ENCODE data around the gene ZNF226.

DNA sequence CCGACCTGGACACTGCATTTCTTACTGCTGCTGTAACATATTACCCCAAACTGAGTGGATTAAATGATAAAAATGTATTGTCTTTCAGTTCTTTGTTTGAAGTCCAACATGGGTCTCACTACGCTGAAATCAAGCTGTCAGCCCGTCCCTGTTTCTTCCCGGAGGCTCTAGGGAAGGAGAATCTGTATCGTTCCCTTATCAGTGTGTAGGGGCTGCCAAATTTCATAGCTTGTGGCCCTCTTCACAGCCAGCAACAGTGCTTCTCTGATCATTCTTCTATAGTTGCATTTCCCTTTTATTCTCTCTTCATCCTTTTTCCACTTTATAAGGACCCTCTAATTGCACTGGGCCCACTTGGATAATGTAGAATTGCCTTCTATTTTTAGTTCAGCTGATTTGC, 13.4 kb upstream of the ZNF226 start:
- TF ChIP-seq POLR2A (IDR thresholded peaks at IDR 0.05), result no peak
- TF ChIP-seq, protein P1, sequence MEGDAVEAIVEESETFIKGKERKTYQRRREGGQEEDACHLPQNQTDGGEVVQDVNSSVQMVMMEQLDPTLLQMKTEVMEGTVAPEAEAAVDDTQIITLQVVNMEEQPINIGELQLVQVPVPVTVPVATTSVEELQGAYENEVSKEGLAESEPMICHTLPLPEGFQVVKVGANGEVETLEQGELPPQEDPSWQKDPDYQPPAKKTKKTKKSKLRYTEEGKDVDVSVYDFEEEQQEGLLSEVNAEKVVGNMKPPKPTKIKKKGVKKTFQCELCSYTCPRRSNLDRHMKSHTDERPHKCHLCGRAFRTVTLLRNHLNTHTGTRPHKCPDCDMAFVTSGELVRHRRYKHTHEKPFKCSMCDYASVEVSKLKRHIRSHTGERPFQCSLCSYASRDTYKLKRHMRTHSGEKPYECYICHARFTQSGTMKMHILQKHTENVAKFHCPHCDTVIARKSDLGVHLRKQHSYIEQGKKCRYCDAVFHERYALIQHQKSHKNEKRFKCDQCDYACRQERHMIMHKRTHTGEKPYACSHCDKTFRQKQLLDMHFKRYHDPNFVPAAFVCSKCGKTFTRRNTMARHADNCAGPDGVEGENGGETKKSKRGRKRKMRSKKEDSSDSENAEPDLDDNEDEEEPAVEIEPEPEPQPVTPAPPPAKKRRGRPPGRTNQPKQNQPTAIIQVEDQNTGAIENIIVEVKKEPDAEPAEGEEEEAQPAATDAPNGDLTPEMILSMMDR (IDR thresholded peaks at IDR 0.05 in 4 of 5, conservative IDR thresholded peaks at IDR 0.05 in 1 of 5), result no peak

Data from gastrocnemius medialis (tissue), 4 donors.